ENCODE data around the gene GNL2. TPM values are rescaled to one million over a fixed set of nuclear protein-coding genes. Genes with fewer than 3 reads are reported as not detected.

The GNL2 gene
- total and polyA plus RNA-seq, 9 of the 15 experiments (the other 6 are each of a cell fraction or from before 2014, with no cell fraction given): 156 to 371 (median 263) TPM

GRCh38 chr1:37602750-37603694, 7.3 kb upstream of the GNL2 start (continued):
- no peak for TF ChIP-seq ZNF512 (tag; IDR thresholded peaks at IDR 0.05)
- TF ChIP-seq ARID3A (IDR thresholded peaks at IDR 0.05; ENCODE audit: borderline replicate concordance, low read depth, low read length): no peak
- no peak for TF ChIP-seq ESRRA (IDR thresholded peaks at IDR 0.05; ENCODE audit: borderline replicate concordance, low read depth)
- TF ChIP-seq DDX20 (tag; IDR thresholded peaks at IDR 0.05; ENCODE audit: low read depth): no peak
- TF ChIP-seq REST (IDR thresholded peaks at IDR 0.05; ENCODE audit: borderline replicate concordance): peak; percentile 33; the same call in 1 of the 2 replicates
- no peak for TF ChIP-seq REST (CRISPR knock-in tag; IDR thresholded peaks at IDR 0.05; ENCODE audit: low read depth)
- no peak for TF ChIP-seq ZSCAN29 (IDR thresholded peaks at IDR 0.05)
- TF ChIP-seq THRAP3 (IDR thresholded peaks at IDR 0.05; ENCODE audit: borderline replicate concordance): no peak
- TF ChIP-seq RAD21 (CRISPR knock-in tag; conservative IDR thresholded peaks at IDR 0.05 in 1 of 2, IDR thresholded peaks at IDR 0.05 in 1 of 2): peak; percentile 42 to 55
- no peak for TF ChIP-seq RBM14 (IDR thresholded peaks at IDR 0.05; ENCODE audit: borderline replicate concordance, insufficient read depth, low read depth, low read length)
- TF ChIP-seq ZNF695 (CRISPR knock-in tag; IDR thresholded peaks at IDR 0.05): no peak
- no peak for TF ChIP-seq FOXA1 (IDR thresholded peaks at IDR 0.05; ENCODE audit: borderline replicate concordance)
- no peak for TF ChIP-seq THRB (CRISPR knock-in tag; conservative IDR thresholded peaks at IDR 0.05)
